Activated T-cell treated with anti-CD3 and anti-CD28 coated beads, Interleukin-2, amount 50 U/mL, for 4 hours (primary cell): Measurements from ENCODE around the gene CASD1. TPM values are rescaled to one million over a fixed set of nuclear protein-coding genes. Genes with fewer than 3 reads are reported as not detected.

Experiments used
- ATAC-seq, 2 donors: fragments of 200-7000 bp; cut with Tn5 transposase; one replicate each; pipeline ENCODE4 v1.10.0; 2021
- DNase-seq: peaks from one replicate; pipeline ENCODE4 v3.0.0-alpha.2; 2020
- H3K27me3 Mint-ChIP-seq: one replicate; pipeline ENCODE4 v1.8.0; 2021; ENCODE audit warnings: low read depth, mixed read lengths
- H3K36me3 Mint-ChIP-seq: one replicate; pipeline ENCODE4 v1.8.0; 2022; ENCODE audit warnings: mixed read lengths; ENCODE audit not compliant: insufficient read depth
- H3K4me1 Mint-ChIP-seq: one replicate; pipeline ENCODE4 v1.8.0; 2021; ENCODE audit warnings: low read depth, mixed read lengths
- H3K4me3 Mint-ChIP-seq: one replicate; pipeline ENCODE4 v1.8.0; 2021; ENCODE audit warnings: mild to moderate bottlenecking, moderate library complexity, mixed read lengths
- H3K9me3 Mint-ChIP-seq: one replicate; pipeline ENCODE4 v1.8.0; 2021; ENCODE audit warnings: mixed read lengths
- total RNA-seq, 3 donors: library from RNA; stranded (reverse); gene quantifications; one replicate each; pipeline ENCODE4 v1.2.1, GENCODE V29; 2021

Gene CASD1
- total RNA-seq, 3 donors from 2014 or later: 15.0 to 16.6 (median 15.0) TPM

DNA sequence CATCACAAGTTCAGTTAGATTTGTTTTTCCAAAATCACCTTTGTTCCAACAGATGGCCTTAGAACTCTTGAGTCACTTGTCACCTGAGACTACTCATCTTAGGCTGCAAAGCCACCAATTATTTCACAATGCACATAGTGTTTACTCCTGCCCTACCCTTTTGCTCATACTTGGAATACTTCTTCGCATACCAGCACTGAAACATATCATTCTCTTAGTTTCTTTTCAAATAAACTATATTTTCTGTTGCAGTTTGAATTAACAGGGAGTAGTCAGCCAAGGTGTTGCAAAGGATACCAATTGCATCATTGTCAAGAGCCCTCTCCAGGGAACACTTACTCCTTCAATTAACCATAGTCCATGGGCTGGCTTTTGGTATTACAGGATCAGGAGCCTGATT, 71.0 kb downstream of the CASD1 start:
- peaks cover 49% of the 10 kb centered on the region for H3K36me3 Mint-ChIP-seq
- peak in 1 of 2 donors; percentile 25 for ATAC-seq
- H3K4me3 Mint-ChIP-seq: no peak overlapping the region

DNA sequence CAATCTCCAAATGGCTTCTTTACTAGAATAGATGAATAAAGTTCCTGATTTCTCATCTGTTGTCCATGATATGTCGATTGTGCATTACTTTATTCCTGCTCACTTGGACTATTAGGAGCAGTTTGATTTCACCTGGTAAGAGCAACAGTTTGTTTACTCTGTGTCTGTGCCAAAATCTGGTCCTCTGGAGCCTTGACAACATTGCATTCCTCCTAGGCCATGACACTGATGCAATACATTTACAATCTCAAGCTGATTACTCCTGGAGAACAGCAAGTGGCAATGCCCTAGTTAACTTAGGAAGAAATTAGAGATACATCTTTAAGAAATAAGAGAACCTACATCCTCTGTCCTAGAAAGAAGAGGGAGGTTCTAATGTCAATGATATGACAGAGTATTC, 74.5 kb downstream of the CASD1 start:
- peaks cover 6% of the 10 kb centered on the region for H3K9me3 Mint-ChIP-seq
- H3K27me3 Mint-ChIP-seq: no peaks in the 10 kb centered on the region
- ATAC-seq (no peak), DNase-seq (no peak)
- H3K4me1 Mint-ChIP-seq: peaks cover 2% of the 10 kb centered on the region
- peaks cover 28% of the 10 kb centered on the region for H3K36me3 Mint-ChIP-seq
- no peak overlapping the region for H3K4me3 Mint-ChIP-seq

More for the DNA sequence above, 71.0 kb downstream of the CASD1 start:
- peaks cover 11% of the 10 kb centered on the region for H3K9me3 Mint-ChIP-seq
- no peaks in the 10 kb centered on the region for H3K27me3 Mint-ChIP-seq
- DNase-seq: no peak
- H3K4me1 Mint-ChIP-seq: peaks cover 2% of the 10 kb centered on the region

GRCh38 chr7:94588075-94588474, 78.5 kb downstream of the CASD1 start:
- no peaks in the 10 kb centered on the region for H3K27me3 Mint-ChIP-seq
- H3K9me3 Mint-ChIP-seq: no peaks in the 10 kb centered on the region
- H3K4me1 Mint-ChIP-seq: no peaks in the 10 kb centered on the region
- DNase-seq (no peak), ATAC-seq (no peak)
- peaks cover 12% of the 10 kb centered on the region for H3K36me3 Mint-ChIP-seq
- no peak overlapping the region for H3K4me3 Mint-ChIP-seq

- H3K9me3 Mint-ChIP-seq: no peaks in the 10 kb centered on the region
- H3K27me3 Mint-ChIP-seq: no peaks in the 10 kb centered on the region
- ATAC-seq: no peak
- H3K4me1 Mint-ChIP-seq: no peaks in the 10 kb centered on the region
- DNase-seq: no peak
- peaks cover 9% of the 10 kb centered on the region for H3K36me3 Mint-ChIP-seq
- no peak overlapping the region for H3K4me3 Mint-ChIP-seq
These were observed 81.0 kb downstream of the CASD1 start for GRCh38 chr7:94590526-94591162.

DNA sequence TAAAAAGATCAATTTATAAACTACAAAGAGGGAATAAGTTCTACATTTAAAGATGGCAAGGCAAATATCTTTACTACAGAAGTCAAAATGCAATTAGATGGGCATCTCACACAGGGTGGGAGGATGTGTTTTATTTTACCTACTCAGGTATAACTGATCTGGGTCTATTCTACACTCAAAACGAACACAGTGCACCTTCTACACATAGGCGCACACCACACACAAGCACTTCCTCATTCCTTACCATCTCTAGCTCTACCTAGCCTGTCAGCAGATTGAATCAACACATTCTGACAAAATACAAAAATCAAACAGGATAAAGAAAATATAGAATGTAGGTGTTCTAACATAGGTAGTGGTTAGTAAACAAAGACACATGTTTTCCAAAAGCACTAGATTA, 81.6 kb downstream of the CASD1 start:
- ATAC-seq: no peak
- no peaks in the 10 kb centered on the region for H3K9me3 Mint-ChIP-seq

DNA sequence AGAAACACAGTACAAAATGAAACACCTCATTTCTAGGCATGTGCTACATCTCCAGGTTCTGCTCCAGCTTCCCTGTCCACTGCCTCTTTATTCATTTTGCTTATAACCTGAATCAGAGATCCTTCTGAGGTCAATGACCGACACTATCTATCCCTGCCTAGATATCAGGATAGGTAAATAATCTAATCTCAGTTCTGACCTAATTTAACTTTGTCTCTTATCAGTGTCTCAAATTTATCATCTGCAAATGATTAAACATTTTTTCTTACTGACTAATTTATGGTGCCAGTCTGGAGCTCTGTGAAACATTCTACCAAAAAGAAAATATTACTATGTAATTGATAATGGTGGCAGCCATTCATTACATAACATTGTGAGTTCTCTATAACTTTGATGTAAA, 85.3 kb downstream of the CASD1 start:
- no peak for ATAC-seq
- Mint-ChIP-seq H3K36me3 (no peaks in the 10 kb centered on the region), H3K4me1 (no peaks in the 10 kb centered on the region)

More for the DNA sequence above, 81.6 kb downstream of the CASD1 start:
- no peaks in the 10 kb centered on the region for H3K4me1 Mint-ChIP-seq
- DNase-seq: no peak
- peaks cover 9% of the 10 kb centered on the region for H3K36me3 Mint-ChIP-seq
- no peaks in the 10 kb centered on the region for H3K27me3 Mint-ChIP-seq
- no peak overlapping the region for H3K4me3 Mint-ChIP-seq

DNA sequence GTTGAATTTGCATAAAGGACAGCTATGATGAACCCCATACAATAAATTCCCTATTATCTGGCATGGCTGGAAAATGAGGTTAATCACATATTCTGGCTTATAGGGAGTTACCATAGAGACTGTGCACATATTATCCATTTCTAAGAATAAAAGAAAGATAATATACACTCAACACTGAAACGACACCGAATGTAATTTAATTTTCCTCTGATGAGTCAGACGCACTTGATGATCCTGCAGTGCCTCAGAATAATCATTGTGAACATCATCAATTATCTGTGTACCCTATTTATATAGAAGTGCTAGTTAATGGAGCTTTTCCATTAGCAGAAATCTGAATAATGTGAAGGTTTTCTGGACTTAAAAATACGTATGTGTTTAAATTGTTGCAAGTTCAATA, 86.1 kb downstream of the CASD1 start:
- H3K27me3 Mint-ChIP-seq: no peaks in the 10 kb centered on the region
- no peaks in the 10 kb centered on the region for H3K9me3 Mint-ChIP-seq
- H3K4me3 Mint-ChIP-seq: no peak overlapping the region
- H3K36me3 Mint-ChIP-seq: no peaks in the 10 kb centered on the region
- H3K4me1 Mint-ChIP-seq: no peaks in the 10 kb centered on the region
- no peak for DNase-seq
- ATAC-seq: no peak

More for the DNA sequence above, 85.3 kb downstream of the CASD1 start:
- DNase-seq: no peak
- H3K4me3 Mint-ChIP-seq: no peak overlapping the region
- no peaks in the 10 kb centered on the region for H3K9me3 Mint-ChIP-seq
- H3K27me3 Mint-ChIP-seq: no peaks in the 10 kb centered on the region

- no peak overlapping the region for H3K4me3 Mint-ChIP-seq
- DNase-seq (no peak), ATAC-seq (no peak)
- no peaks in the 10 kb centered on the region for H3K4me1 Mint-ChIP-seq
- no peaks in the 10 kb centered on the region for H3K9me3 Mint-ChIP-seq
- H3K36me3 Mint-ChIP-seq: no peaks in the 10 kb centered on the region
- H3K27me3 Mint-ChIP-seq: no peaks in the 10 kb centered on the region
These were observed 90.7 kb downstream of the CASD1 start for GRCh38 chr7:94600267-94600666.

- no peaks in the 10 kb centered on the region for H3K27me3 Mint-ChIP-seq
- H3K9me3 Mint-ChIP-seq: peaks cover 13% of the 10 kb centered on the region
- H3K4me3 Mint-ChIP-seq: no peak overlapping the region
- no peaks in the 10 kb centered on the region for H3K36me3 Mint-ChIP-seq
- ATAC-seq (no peak), DNase-seq (no peak)
- no peaks in the 10 kb centered on the region for H3K4me1 Mint-ChIP-seq
These were observed 92.6 kb downstream of the CASD1 start for GRCh38 chr7:94602181-94602580.

- Mint-ChIP-seq H3K4me1 (no peaks in the 10 kb centered on the region), H3K4me3 (no peak overlapping the region), H3K36me3 (no peaks in the 10 kb centered on the region), H3K27me3 (no peaks in the 10 kb centered on the region), H3K9me3 (peaks cover 26% of the 10 kb centered on the region)
- DNase-seq: no peak
- no peak for ATAC-seq
These were observed 95.4 kb downstream of the CASD1 start for GRCh38 chr7:94605031-94605430.

Other genes with a start within 250 kb of the CASD1 start
- gene COL1A2, start 114.9 kb upstream of the CASD1 start, total RNA-seq: 1 to 10 TPM; 1.4 to 1.9 (median 1.6) TPM
- under 1 TPM; 0.45 to 0.73 (median 0.63) TPM for gene SGCE, start 146.3 kb downstream of the CASD1 start, total RNA-seq